GM23338 (cell line): ENCODE measurements around the gene TMEM185B. TPM values are rescaled to one million over a fixed set of nuclear protein-coding genes. Genes with fewer than 3 reads are reported as not detected.

Experiments used
- ATAC-seq: fragments of 200-7000 bp; cut with Tn5 transposase; 3 replicates; pipeline ENCODE4 v1.9.1; 2020
- DNase-seq: peaks from one replicate; pipeline ENCODE4 v3.0.0-alpha.2; 2015; ENCODE audit warnings: low spot score
- H2AFZ ChIP-seq: fragments of 200-600 bp; sonication (generic); 2 replicates; pipeline ENCODE4 v1.8.0; 2016; ENCODE audit warnings: antibody characterized with exemption, mild to moderate bottlenecking, moderate library complexity
- H3F3A ChIP-seq: fragments of 200-600 bp; sonication (generic); replicated peaks from 2 replicates; pipeline ENCODE4 v1.8.0; 2017; ENCODE audit warnings: antibody characterized with exemption, mixed run types, low read depth
- H3K27ac ChIP-seq: fragments of 200-600 bp; sonication (generic); 2 replicates; pipeline ENCODE4 v1.6.1; 2016; ENCODE audit warnings: low read depth
- H3K27me3 ChIP-seq: fragments of 200-600 bp; sonication (generic); 2 replicates; pipeline ENCODE4 v1.8.0; 2016; ENCODE audit warnings: mild to moderate bottlenecking, mixed run types, moderate library complexity; ENCODE audit not compliant: insufficient read depth
- H3K36me3 ChIP-seq: fragments of 200-600 bp; sonication (generic); 2 replicates; pipeline ENCODE4 v1.8.0; 2016; ENCODE audit warnings: mild to moderate bottlenecking; ENCODE audit not compliant: insufficient read depth
- H3K4me1 ChIP-seq: fragments of 200-600 bp; sonication (generic); 2 replicates; pipeline ENCODE4 v1.8.0; 2016; ENCODE audit warnings: mild to moderate bottlenecking, moderate library complexity; ENCODE audit not compliant: insufficient read depth
- H3K4me2 ChIP-seq: fragments of 200-600 bp; sonication (generic); 2 replicates; pipeline ENCODE4 v1.7.1; 2017; ENCODE audit warnings: mixed run types
- H3K4me3 ChIP-seq: fragments of 200-600 bp; sonication (generic); 2 replicates; pipeline ENCODE4 v1.6.1; 2016; ENCODE audit warnings: mixed run types
- H3K79me2 ChIP-seq: fragments of 200-600 bp; sonication (generic); replicated peaks from 2 replicates; pipeline ENCODE4 v1.8.0; 2017; ENCODE audit warnings: mild to moderate bottlenecking; ENCODE audit not compliant: insufficient read depth
- H3K9me2 ChIP-seq: fragments of 200-600 bp; sonication (generic); 2 replicates; pipeline ENCODE4 v1.8.0; 2017; ENCODE audit not compliant: insufficient read depth
- H4K20me1 ChIP-seq: fragments of 200-600 bp; sonication (generic); replicated peaks from 2 replicates; pipeline ENCODE4 v1.8.0; 2017; ENCODE audit warnings: mild to moderate bottlenecking; ENCODE audit not compliant: insufficient read depth
- H3K27ac Mint-ChIP-seq: 2 replicates; pipeline ENCODE4 v1.8.0; 2020; ENCODE audit warnings: inconsistent platforms, mild to moderate bottlenecking, moderate library complexity, mixed read lengths
- H3K27me3 Mint-ChIP-seq: 3 replicates; pipeline ENCODE4 v1.8.0; 2022; ENCODE audit warnings: low read depth, mild to moderate bottlenecking, moderate library complexity, mixed read lengths, inconsistent platforms; ENCODE audit not compliant: insufficient read depth, poor library complexity
- H3K36me3 Mint-ChIP-seq: 3 replicates; pipeline ENCODE4 v1.8.0; 2021; ENCODE audit warnings: low read depth, mild to moderate bottlenecking, inconsistent platforms, moderate library complexity, mixed read lengths
- H3K4me1 Mint-ChIP-seq: 3 replicates; pipeline ENCODE4 v1.8.0; 2020; ENCODE audit warnings: mild to moderate bottlenecking, inconsistent platforms, mixed read lengths
- H3K4me3 Mint-ChIP-seq: 3 replicates; pipeline ENCODE4 v1.8.0; 2021; ENCODE audit warnings: moderate library complexity, mild to moderate bottlenecking, inconsistent platforms, mixed read lengths
- H3K9me3 Mint-ChIP-seq: 3 replicates; pipeline ENCODE4 v1.8.0; 2020; ENCODE audit warnings: moderate library complexity, mild to moderate bottlenecking, inconsistent platforms, mixed read lengths
- CREB1 ChIP-seq: fragments of 250-450 bp; sonication (Bioruptor Pico); IDR thresholded peaks from 2 replicates; pipeline ENCODE4 v1.5.0; 2020; ENCODE audit warnings: low read depth, mild to moderate bottlenecking, moderate library complexity
- CTCF ChIP-seq, 2 experiments: fragments of 200-600 bp in 1 of 2; sonication (generic) in 1 of 2; conservative IDR thresholded peaks; 2 replicates each; pipeline versions ENCODE4 v1.5.1 to v1.6.1; 2016 to 2017; ENCODE audit warnings: antibody characterized with exemption in 2 of 2, low read depth in 2 of 2, mild to moderate bottlenecking in 2 of 2, moderate library complexity in 1 of 2
- ETS1 ChIP-seq: IDR thresholded peaks from 2 replicates; pipeline ENCODE4 v1.6.1; 2016; ENCODE audit warnings: antibody characterized with exemption
- EZH2 ChIP-seq: fragments of 200-600 bp; sonication (generic); IDR thresholded peaks from one replicate; pipeline ENCODE4 v1.8.0; 2017; ENCODE audit warnings: antibody characterized with exemption, mild to moderate bottlenecking, low read depth; ENCODE audit not compliant: unreplicated experiment
- EZH2phosphoT487 ChIP-seq: fragments of 200-600 bp; sonication (generic); IDR thresholded peaks from one replicate; pipeline ENCODE4 v1.8.1; 2018; ENCODE audit warnings: antibody characterized with exemption; ENCODE audit not compliant: unreplicated experiment
- JUNB ChIP-seq: IDR thresholded peaks from one replicate; pipeline ENCODE4 v1.6.1; 2016; ENCODE audit warnings: antibody characterized with exemption; ENCODE audit not compliant: unreplicated experiment
- NANOG ChIP-seq: IDR thresholded peaks from 2 replicates; pipeline ENCODE4 v1.6.1; 2016; ENCODE audit warnings: antibody characterized with exemption, borderline replicate concordance
- POLR2AphosphoS5 ChIP-seq: IDR thresholded peaks from 2 replicates; pipeline ENCODE4 v1.6.1; 2016; ENCODE audit warnings: antibody characterized with exemption, low read depth
- REST ChIP-seq: IDR thresholded peaks from one replicate; pipeline ENCODE4 v1.6.1; 2018; ENCODE audit warnings: antibody characterized with exemption; ENCODE audit not compliant: unreplicated experiment
- STAT1 ChIP-seq: IDR thresholded peaks from one replicate; pipeline ENCODE4 v1.6.1; 2016; ENCODE audit warnings: antibody characterized with exemption; ENCODE audit not compliant: unreplicated experiment
- ZNF114 ChIP-seq: fragments of 250-450 bp; sonication (Bioruptor Pico); IDR thresholded peaks from 2 replicates; pipeline ENCODE4 v1.5.0; 2020; ENCODE audit warnings: mild to moderate bottlenecking, moderate library complexity
- ZNF331 ChIP-seq: fragments of 250-450 bp; sonication (Bioruptor Pico); IDR thresholded peaks from 2 replicates; pipeline ENCODE4 v1.5.0; 2020; ENCODE audit warnings: low read depth, mild to moderate bottlenecking, moderate library complexity
- polyA plus RNA-seq: library from polyadenylated mRNA; unstranded; fragments of >200 nt; fragmentation: Nextera tagmentation; extraction: Ambion mirVana; gene quantifications from 2 replicates; pipeline ENCODE4 v1.2.1, GENCODE V29; 2016
- total RNA-seq: library from RNA; depleted of rRNA; stranded (reverse); fragments of >200 nt; shearing (Covaris generic); gene quantifications from 2 replicates; pipeline ENCODE4 v1.2.3, GENCODE V29; 2014

The TMEM185B gene
- total and polyA plus RNA-seq, 2 experiments from 2014 or later: 3.9 to 24.4 TPM

- TF ChIP-seq JUNB: no peak
These were observed at the start of gene TMEM185B (continued) for GRCh38 chr2:120223034-120223912.

- peaks cover 3% of the 10 kb centered on the region for H3K27me3 Mint-ChIP-seq
- Histone ChIP-seq H3K4me1 (0 out of 2 replicates have a peak, but pooled peaks cover 6% of the 10 kb centered on the region), H2AFZ (no peak overlapping the region), H3F3A (no peaks in the 10 kb centered on the region), H3K4me2 (no peak overlapping the region), H3K9me2 (peaks cover under 1% of the 10 kb centered on the region; the same call in 1 of the 2 replicates), H4K20me1 (0 out of 2 replicates have a peak, but pooled peaks cover 4% of the 10 kb centered on the region), H3K27ac (no peak overlapping the region), H3K79me2 (peaks cover 6% of the 10 kb centered on the region), H3K4me3 (no peak overlapping the region), H3K27me3 (no peaks in the 10 kb centered on the region), H3K36me3 (peaks cover 4% of the 10 kb centered on the region; the same call in 1 of the 2 replicates)
- H3K36me3 Mint-ChIP-seq: peaks cover 10% of the 10 kb centered on the region; the same call in 2 of the 3 replicates
- peaks cover 18% of the 10 kb centered on the region for H3K9me3 Mint-ChIP-seq
- H3K4me1 Mint-ChIP-seq: 0 out of 3 replicates have a peak, but pooled peaks cover 3% of the 10 kb centered on the region
- H3K27ac Mint-ChIP-seq: no peak overlapping the region
- H3K4me3 Mint-ChIP-seq: no peak overlapping the region
- ATAC-seq (no peak), DNase-seq (no peak)
- TF ChIP-seq ZNF331 (CRISPR knock-in tag) (no peak), ETS1 (no peak), STAT1 (no peak), REST (no peak), POLR2AphosphoS5 (no peak), JUNB (no peak), CTCF (conservative IDR thresholded peaks at IDR 0.05; ENCODE audit: low read depth in 2 of 2) (no peak), CREB1 (no peak), NANOG (no peak), ZNF114 (CRISPR knock-in tag) (no peak), EZH2 (no peak), EZH2phosphoT487 (no peak)
These were observed 48.6 kb upstream of the TMEM185B start for GRCh38 chr2:120271711-120272379.
